Measurements from ENCODE around the gene RAD52.
"Not testable (repeated sequence)": the region's sequence is repeated elsewhere in the genome, so short reads cannot be mapped to it uniquely, and the experiment has no call there.

RAD52 gene

DNA sequence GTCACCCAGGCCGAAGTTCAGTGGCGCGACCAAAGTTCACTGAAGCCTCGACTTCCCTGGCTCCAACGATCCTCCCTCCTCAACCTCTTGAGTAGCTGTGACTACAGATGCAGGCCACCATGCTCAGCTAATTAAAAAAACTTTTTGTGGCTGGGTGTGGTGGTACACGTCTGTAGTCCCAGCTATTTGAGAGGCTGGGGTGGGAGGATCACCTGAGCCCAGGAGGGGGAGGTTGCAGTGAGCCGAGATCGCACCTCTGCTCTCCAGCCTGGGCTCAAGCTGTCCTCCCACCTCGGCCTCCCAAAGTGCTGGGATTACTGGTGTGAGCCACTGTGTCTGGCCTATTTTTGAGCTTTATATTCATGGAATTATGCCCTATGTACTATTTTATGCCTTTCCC is 18.1 kb upstream of the RAD52 start:
- DNase-seq (ENCODE audit: low read depth in 2 of 2): no peak

GRCh38 chr12:966724-967123 is 17.2 kb upstream of the RAD52 start:
- no peak for DNase-seq (ENCODE audit: low read depth in 2 of 2)

DNA sequence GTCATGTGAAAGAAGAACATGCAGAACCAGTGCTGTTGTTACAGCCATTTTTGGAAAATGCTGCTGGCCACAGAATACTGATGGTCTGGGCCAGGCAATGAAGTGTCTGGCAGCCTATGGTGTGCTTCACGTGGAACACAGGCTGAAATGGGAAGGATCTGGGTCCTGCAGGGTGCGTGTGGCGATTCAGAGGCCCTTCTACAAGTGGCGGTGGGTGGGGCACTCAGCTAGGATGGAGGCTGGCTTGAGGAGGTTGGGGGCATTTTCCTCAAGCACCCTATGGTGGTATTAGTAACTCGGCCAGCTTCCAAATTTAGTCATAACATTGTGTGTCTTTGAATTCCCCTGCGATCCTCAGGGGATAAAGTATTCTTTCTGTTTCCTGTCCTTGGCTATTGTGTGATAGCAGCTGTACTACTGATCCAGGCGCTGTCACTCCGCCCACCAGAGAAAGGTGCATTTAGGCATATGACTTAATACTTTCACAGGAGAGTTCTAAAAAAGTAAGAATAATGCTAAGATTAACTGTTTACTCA is 9.2 kb upstream of the RAD52 start:
- DNase-seq (ENCODE audit: low read depth in 2 of 2): no peak

- DNase-seq (ENCODE audit: low read depth in 2 of 2): no peak
These were observed 6.4 kb upstream of the RAD52 start for GRCh38 chr12:955939-956338.

DNA sequence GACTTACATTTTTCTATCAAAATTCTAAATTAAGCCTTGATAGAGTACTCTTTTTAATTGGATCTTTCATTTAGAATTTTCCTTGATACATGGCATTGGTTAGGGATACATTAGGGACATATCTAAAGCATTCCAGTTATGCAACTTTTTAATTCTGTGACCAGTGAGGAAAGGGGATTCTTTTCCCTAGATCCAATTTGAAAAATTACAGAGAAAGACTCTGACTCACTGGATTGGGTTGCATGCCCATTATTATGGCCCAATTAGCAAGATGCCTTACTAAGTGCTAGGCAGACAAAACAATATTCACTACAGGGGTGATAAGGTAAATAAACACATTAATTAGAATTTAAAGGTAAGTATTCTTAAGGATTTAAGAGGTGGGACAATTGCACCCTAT is 5.2 kb upstream of the RAD52 start:
- DNase-seq (ENCODE audit: low read depth in 2 of 2): no peak

DNA sequence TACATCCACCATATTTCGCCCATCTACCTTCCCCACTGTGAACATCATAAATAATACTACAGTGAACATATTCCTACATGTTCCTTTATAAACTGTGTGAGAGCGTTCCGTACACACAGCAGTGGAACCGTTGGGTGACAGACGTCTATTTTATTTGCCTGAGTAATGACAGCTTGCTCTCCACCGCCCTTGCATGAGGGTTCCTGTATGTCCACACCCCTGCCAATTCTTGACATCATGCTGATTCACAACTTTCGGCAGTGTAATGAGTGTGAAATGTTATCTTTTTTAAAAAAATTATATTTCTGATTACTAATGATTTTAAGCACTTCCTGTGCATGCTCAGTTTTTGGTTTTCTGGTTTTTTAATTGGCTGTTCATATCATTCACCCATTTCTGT is 4.3 kb upstream of the RAD52 start:
- DNase-seq (ENCODE audit: low read depth in 2 of 2): no peak

- no peak for DNase-seq (ENCODE audit: low read depth in 2 of 2)
These were observed 1.7 kb upstream of the RAD52 start for GRCh38 chr12:951176-951575.

DNA sequence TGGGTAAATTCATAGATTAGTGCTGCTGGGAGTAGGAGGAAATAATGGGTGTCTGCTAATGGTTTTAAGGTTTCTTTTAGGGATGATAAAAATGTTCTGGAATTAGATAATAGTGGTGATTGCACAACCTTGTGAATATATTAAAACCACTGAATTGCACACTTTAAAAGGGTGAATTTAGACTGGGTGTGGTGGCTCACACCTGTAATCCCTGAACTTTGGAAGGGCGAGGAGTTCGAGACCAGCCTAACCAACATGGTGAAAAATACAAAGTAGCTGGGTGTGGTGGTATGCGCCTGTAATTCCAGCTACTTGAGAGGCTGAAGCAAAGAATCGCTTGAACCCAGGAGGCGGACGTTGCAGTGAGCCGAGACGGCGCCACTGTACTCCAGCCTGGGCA is 1.3 kb downstream of the RAD52 start:
- no peak for DNase-seq (ENCODE audit: low read depth in 2 of 2)

- DNase-seq (ENCODE audit: low read depth in 2 of 2): no peak
These were observed 2.9 kb downstream of the RAD52 start for GRCh38 chr12:946631-947030.

DNA sequence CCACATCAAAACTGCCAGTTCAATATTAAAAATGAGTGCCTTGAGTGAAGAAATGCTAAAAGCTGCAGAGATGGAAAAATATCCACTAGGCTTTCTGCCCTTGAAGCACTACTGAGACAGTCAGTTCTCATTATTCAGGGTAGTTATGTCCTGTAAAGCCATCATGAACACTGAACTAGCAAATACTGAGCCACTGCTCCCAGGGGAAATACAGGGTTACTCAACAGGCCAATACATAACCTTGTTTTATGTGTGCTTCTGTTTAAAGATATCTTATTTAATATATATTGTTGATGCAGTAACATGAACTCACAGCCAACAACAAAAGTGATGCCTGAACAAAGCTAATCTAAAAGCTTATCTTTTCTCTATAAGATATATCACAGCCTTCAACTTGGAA is 3.3 kb downstream of the RAD52 start:
- DNase-seq (ENCODE audit: low read depth in 2 of 2): no peak

GRCh38 chr12:944211-944610 is 5.3 kb downstream of the RAD52 start:
- DNase-seq (ENCODE audit: low read depth in 2 of 2): no peak

DNA sequence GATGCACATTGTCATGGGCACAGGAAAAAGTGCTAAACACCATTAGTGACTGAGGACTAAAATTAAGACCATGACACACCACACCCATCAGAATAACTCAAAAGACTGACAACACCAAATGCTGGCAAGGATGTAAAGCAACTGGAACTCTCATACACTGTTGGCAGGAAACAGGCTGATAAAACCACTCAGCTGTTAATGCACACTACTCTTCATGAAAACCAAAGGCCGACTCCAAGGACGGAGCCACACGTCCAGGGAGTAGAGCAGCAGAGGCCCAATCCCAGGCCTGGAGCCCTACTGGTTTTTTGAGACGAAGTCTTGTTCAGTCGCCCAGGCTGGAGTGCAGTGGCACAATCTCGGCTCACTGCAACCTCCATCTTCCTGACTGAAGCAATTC is 6.4 kb downstream of the RAD52 start:
- no peak for DNase-seq (ENCODE audit: low read depth in 2 of 2)

DNA sequence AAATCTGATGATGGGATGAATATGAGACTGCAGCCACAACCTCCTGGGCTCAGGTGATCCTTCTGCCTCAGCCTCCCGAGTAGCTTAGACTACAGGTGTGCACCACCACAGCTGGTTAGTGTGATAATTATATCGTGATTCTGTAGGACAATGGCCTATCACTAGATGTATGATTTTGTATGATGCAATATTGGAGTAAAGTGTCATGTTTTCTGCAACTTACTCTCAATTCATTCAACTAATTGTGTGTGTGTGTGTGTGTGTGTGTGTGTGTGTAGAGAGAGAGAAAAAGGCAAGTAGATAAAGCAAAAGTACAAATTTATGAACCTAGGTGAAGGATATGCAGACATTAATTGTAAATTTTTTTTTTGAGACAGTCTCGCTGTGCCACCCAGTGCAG is 10.7 kb downstream of the RAD52 start:
- DNase-seq (ENCODE audit: low read depth in 2 of 2): no peak

DNA sequence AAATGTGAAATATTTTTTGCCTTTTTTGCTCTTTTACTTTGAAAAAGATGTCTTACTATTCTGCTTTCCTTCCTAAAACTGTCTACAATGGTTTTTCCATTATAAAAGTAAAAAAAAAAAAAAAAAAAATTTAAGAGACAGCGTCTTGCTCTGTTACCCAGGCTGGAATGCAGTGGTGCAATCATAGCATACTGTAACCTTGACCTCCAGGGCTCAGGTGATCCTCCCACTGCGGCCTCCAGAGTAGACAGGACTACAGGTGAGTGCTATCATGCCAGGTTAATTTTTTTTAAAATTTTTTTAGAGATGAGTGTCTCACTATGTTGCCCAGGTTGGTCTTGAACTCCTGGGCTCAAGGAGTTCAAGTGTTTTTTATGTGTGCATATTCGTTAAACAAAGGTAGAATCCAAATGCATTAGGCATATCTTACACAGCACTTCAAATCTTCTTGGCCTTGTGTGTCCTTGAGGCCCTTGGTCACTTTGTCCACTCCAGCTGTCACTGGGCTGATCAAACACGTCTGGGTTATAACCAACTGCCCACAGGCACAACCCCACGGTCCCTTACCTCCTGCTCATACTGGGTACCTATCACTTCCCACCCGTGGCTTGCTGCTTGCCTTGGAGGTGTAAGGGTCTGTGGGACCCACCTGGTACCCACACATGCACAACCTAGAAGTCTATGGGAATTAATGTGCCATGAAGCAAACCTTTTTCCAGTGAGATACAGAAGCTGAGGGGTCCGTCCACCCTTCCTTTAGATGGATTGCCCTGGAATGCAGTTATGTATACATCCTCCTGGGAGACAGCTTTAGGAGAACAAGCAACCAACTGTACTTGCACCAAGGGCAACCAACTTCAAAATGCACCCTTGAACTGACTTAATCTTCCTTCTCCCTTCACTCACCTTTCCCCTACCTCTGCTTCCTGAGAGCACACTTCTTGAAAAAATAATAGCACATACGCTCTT is 12.8 kb downstream of the RAD52 start:
- DNase-seq (ENCODE audit: low read depth in 2 of 2): no peak

GRCh38 chr12:935891-936290 is 13.6 kb downstream of the RAD52 start:
- DNase-seq (ENCODE audit: low read depth in 2 of 2): not testable (repeated sequence)

- DNase-seq (ENCODE audit: low read depth in 2 of 2): no peak
These were observed 17.9 kb downstream of the RAD52 start for GRCh38 chr12:931591-931990.

DNA sequence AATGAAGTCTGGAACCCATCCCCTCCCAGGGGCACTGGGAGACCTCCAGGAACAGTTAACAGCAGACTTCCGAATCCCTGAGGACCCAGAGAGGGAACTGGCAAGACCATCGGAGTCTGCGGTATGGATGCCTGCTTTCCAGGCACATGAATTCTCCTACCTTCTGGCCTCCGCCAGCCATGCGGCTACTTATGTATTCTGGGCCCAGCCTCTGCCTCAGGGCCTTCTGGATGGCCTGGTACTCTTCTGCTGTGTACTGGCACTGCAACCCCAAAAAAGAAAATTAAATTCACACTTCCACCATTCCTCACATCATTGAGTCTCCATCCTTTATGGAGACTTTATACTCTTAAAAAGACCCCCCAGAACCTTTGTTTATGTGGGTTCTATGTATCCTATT is 18.4 kb downstream of the RAD52 start:
- DNase-seq (ENCODE audit: low read depth in 2 of 2): no peak

- no peak for DNase-seq (ENCODE audit: low read depth in 2 of 2)
These were observed 22.9 kb downstream of the RAD52 start for GRCh38 chr12:926641-927040.

GRCh38 chr12:922285-922684 is 27.2 kb downstream of the RAD52 start:
- no peak for DNase-seq (ENCODE audit: low read depth in 2 of 2)

GRCh38 chr12:920676-921075 is 28.8 kb downstream of the RAD52 start:
- DNase-seq (ENCODE audit: low read depth in 2 of 2): no peak

DNA sequence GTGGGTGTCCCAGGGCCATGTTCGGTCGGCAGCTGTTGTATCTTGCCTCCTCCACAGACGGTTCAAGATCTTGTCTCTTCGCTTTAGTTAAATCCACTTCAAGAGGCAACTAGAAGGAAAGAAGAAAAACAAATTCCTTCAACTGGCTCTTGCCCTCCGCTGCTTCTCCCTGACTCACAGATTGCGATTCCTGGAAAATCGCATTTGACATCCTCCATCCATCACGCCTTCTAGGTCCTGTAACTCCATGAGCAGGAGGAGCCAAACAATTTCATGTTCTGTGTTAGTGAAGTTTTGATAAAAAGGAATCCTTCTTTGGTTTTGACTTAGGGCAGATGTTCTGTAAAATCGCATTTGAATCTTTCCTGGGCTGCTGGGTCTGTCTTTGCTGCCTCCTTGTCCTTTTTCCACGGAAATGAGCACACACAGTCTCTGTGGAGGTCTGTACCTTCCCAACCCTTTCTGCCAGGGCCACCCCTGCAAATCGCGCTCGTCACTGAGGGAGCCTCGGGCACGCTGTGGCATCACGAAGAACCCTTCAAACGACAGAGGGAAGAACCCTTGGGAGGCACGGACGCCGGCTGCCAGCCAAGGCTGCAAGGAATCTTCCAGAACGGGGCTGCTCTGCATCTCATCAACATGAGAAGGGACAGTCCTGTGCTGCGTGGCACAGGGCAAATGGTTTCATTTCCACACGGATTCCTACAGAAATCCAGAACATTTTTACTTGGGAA is 32.6 kb downstream of the RAD52 start:
- DNase-seq (ENCODE audit: low read depth in 2 of 2): no peak

DNA sequence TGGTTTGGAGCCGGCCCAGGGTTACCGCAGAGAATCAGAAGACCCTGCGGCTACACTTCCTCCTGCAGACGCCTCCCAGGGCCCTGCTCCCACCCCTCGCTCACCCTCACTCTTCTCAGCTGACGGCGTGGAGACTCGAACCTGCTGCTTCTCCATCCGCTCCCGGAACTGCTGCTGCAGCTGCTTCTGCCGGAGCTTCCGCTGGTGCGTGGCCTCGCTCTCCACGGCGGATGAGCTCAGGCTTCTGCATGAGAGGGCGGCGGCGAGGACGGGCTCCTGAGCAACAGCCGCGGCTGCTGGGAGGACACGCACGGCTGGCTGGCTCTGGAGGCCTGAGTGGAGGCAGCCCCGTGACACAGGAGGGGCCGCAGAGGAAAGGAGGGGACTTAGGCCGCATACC is 33.3 kb downstream of the RAD52 start:
- DNase-seq (ENCODE audit: low read depth in 2 of 2): no peak

GRCh38 chr12:915090-915489 is 34.4 kb downstream of the RAD52 start:
- DNase-seq (ENCODE audit: low read depth in 2 of 2): no peak

All from stimulated activated CD8-positive, alpha-beta memory T cell treated with anti-CD3 and anti-CD28 coated beads, Interleukin-15, amount 100 ng/mL, for 48 hours (primary cell).